WERI-Rb-1 (cell line): ENCODE results near the gene LKAAEAR1.

Experiments
- DNase-seq: peaks from one replicate; pipeline ENCODE4 v3.0.0-alpha.2; 2020
- H3K27ac ChIP-seq: fragments of 250-450 bp; sonication (Bioruptor Pico); 2 replicates; pipeline ENCODE4 v1.5.1; 2020; ENCODE audit warnings: mild to moderate bottlenecking, moderate library complexity
- H3K27me3 ChIP-seq: fragments of 250-450 bp; sonication (Bioruptor Pico); 2 replicates; pipeline ENCODE4 v1.5.1; 2021; ENCODE audit warnings: mild to moderate bottlenecking, low read depth, moderate library complexity; ENCODE audit not compliant: insufficient read depth, severe bottlenecking
- H3K36me3 ChIP-seq: fragments of 250-450 bp; sonication (Bioruptor Pico); 2 replicates; pipeline ENCODE4 v1.5.1; 2020; ENCODE audit warnings: mild to moderate bottlenecking, moderate library complexity
- H3K4me3 ChIP-seq: 2 replicates; pipeline ENCODE4 v1.5.1; 2011; ENCODE audit warnings: low read depth, mild to moderate bottlenecking, control low read depth, low read length
- H3K9me3 ChIP-seq: fragments of 250-450 bp; sonication (Bioruptor Pico); 2 replicates; pipeline ENCODE4 v1.5.1; 2021; ENCODE audit warnings: mild to moderate bottlenecking, moderate library complexity; ENCODE audit not compliant: severe bottlenecking
- CTCF ChIP-seq: IDR thresholded peaks from 2 replicates; pipeline ENCODE4 v1.5.1; 2011; ENCODE audit warnings: low read depth, mild to moderate bottlenecking, control low read depth, inconsistent platforms, low read length

LKAAEAR1 gene

GRCh38 chr20:64039293-64040160 is 44.7 kb downstream of the LKAAEAR1 start:
- Histone ChIP-seq H3K4me3 (peak overlapping the region; percentile 49), H3K9me3 (no peaks in the 10 kb centered on the region), H3K36me3 (no peaks in the 10 kb centered on the region), H3K27ac (peak overlapping the region; percentile 78), H3K27me3 (no peaks in the 10 kb centered on the region)
- no peak for DNase-seq
- TF ChIP-seq CTCF, result no peak

- no peaks in the 10 kb centered on the region for H3K27me3 ChIP-seq
- peak overlapping the region; percentile 78 for H3K27ac ChIP-seq
- H3K4me3 ChIP-seq, result peak overlapping the region; percentile 49
- peak; percentile 67 for TF ChIP-seq CTCF
- H3K36me3 ChIP-seq, result no peaks in the 10 kb centered on the region
- no peaks in the 10 kb centered on the region for H3K9me3 ChIP-seq
- DNase-seq, result peak; percentile 70
Observed at GRCh38 chr20:64038565-64039292, 45.5 kb downstream of the LKAAEAR1 start.

GRCh38 chr20:64038224-64038564 is 46.0 kb downstream of the LKAAEAR1 start:
- peak overlapping the region; percentile 78 for H3K27ac ChIP-seq

GRCh38 chr20:64037498-64038213 is 46.5 kb downstream of the LKAAEAR1 start:
- Histone ChIP-seq H3K27ac (peak overlapping the region; percentile 45), H3K9me3 (no peaks in the 10 kb centered on the region), H3K4me3 (peak overlapping the region; percentile 49), H3K36me3 (no peaks in the 10 kb centered on the region), H3K27me3 (no peaks in the 10 kb centered on the region)
- peak; percentile 48 for DNase-seq
- no peak for TF ChIP-seq CTCF

More at GRCh38 chr20:64038224-64038564, 46.0 kb downstream of the LKAAEAR1 start:
- H3K36me3 ChIP-seq, result no peaks in the 10 kb centered on the region
- peak overlapping the region; percentile 49 for H3K4me3 ChIP-seq
- TF ChIP-seq CTCF, result no peak
- H3K9me3 ChIP-seq, result no peaks in the 10 kb centered on the region
- DNase-seq, result peak; percentile 39
- H3K27me3 ChIP-seq, result no peaks in the 10 kb centered on the region

- H3K36me3 ChIP-seq, result no peaks in the 10 kb centered on the region
- no peak overlapping the region for H3K27ac ChIP-seq
Observed at GRCh38 chr20:64037199-64037497, 47.0 kb downstream of the LKAAEAR1 start.

More at GRCh38 chr20:64037199-64037497, 47.0 kb downstream of the LKAAEAR1 start:
- Histone ChIP-seq H3K9me3 (no peaks in the 10 kb centered on the region), H3K4me3 (no peak overlapping the region), H3K27me3 (no peaks in the 10 kb centered on the region)
- DNase-seq, result no peak
- no peak for TF ChIP-seq CTCF
